ENCODE measurements around the gene PAQR4. TPM values are rescaled to one million over a fixed set of nuclear protein-coding genes. Genes with fewer than 3 reads are reported as not detected.

PAQR4 gene
- total RNA-seq, 4 donors from 2014 or later = 4.7 to 19.2 (median 14.1) TPM

DNA sequence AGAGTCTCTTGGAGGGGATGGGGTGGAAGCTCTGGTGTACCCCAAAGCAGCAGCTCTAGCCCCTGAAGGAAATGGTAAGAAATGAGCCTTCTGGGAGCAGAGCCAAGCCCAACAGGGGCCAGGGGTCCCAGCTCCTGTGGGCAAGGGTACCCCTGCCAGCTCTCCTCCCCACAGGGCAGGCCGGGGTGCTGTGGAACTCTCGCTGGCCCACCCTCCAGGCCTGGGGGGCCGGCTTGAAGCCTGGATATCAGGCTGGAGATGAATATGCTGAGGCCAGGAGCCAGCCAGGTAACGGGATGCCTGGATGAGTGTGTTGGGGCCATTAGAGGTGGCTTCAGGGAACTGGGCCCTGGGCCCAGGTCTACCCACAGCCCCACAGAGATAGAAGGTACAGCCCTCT lies 31.4 kb downstream of the PAQR4 start:
- 94% methylated on average over 4 of the region's 4 CpGs for WGBS

DNA sequence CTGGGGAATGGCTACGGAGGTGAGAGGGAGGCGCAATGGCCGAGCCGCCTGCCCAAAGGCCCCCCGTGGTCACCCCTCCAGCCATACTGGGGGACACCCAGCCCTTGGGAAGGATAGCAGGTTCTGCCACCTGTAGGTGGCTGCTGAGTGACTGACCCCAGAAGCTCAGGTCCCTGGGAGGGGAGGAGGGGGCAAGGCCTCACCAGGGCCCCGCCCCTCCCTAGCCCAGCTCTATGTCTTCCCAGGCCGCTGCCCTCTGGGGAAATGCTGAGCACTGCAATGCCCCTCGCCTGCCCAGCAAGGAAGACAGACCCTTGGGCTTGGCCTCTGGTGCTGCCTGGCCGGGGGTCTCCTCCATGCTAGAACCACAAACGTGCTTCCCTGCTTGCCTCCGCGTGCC lies 32.2 kb downstream of the PAQR4 start:
- Histone ChIP-seq H3K9me3 (no peaks in the 10 kb centered on the region), H3K27me3 (peaks cover 20% of the 10 kb centered on the region), H3K4me1 (peaks cover 10% of the 10 kb centered on the region), H3K4me3 (no peak overlapping the region), H3K27ac (no peak overlapping the region), H3K36me3 (no peaks in the 10 kb centered on the region)
- no peak for DNase-seq (ENCODE audit: low spot score in 2 of 2)
- TF ChIP-seq POLR2A (IDR thresholded peaks at IDR 0.05) (no peak), EP300 (IDR thresholded peaks at IDR 0.05) (no peak), POLR2AphosphoS5 (IDR thresholded peaks at IDR 0.05) (no peak)
- TF ChIP-seq, protein P1, sequence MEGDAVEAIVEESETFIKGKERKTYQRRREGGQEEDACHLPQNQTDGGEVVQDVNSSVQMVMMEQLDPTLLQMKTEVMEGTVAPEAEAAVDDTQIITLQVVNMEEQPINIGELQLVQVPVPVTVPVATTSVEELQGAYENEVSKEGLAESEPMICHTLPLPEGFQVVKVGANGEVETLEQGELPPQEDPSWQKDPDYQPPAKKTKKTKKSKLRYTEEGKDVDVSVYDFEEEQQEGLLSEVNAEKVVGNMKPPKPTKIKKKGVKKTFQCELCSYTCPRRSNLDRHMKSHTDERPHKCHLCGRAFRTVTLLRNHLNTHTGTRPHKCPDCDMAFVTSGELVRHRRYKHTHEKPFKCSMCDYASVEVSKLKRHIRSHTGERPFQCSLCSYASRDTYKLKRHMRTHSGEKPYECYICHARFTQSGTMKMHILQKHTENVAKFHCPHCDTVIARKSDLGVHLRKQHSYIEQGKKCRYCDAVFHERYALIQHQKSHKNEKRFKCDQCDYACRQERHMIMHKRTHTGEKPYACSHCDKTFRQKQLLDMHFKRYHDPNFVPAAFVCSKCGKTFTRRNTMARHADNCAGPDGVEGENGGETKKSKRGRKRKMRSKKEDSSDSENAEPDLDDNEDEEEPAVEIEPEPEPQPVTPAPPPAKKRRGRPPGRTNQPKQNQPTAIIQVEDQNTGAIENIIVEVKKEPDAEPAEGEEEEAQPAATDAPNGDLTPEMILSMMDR (IDR thresholded peaks at IDR 0.05) = no peak
- 74% methylated on average over 5 of the region's 12 CpGs for WGBS

More for the DNA sequence above, 31.4 kb downstream of the PAQR4 start:
- no peak for DNase-seq (ENCODE audit: low spot score in 2 of 2)
- H3K4me3 ChIP-seq = no peak overlapping the region
- H3K4me1 ChIP-seq = peaks cover 14% of the 10 kb centered on the region
- H3K9me3 ChIP-seq = no peaks in the 10 kb centered on the region
- peaks cover 14% of the 10 kb centered on the region for H3K27me3 ChIP-seq
- no peak for TF ChIP-seq POLR2A (IDR thresholded peaks at IDR 0.05)
- no peak for TF ChIP-seq EP300 (IDR thresholded peaks at IDR 0.05)
- TF ChIP-seq POLR2AphosphoS5 (IDR thresholded peaks at IDR 0.05) = no peak
- TF ChIP-seq, protein P1 (IDR thresholded peaks at IDR 0.05) = no peak
- no peaks in the 10 kb centered on the region for H3K36me3 ChIP-seq
- no peak overlapping the region for H3K27ac ChIP-seq

DNA sequence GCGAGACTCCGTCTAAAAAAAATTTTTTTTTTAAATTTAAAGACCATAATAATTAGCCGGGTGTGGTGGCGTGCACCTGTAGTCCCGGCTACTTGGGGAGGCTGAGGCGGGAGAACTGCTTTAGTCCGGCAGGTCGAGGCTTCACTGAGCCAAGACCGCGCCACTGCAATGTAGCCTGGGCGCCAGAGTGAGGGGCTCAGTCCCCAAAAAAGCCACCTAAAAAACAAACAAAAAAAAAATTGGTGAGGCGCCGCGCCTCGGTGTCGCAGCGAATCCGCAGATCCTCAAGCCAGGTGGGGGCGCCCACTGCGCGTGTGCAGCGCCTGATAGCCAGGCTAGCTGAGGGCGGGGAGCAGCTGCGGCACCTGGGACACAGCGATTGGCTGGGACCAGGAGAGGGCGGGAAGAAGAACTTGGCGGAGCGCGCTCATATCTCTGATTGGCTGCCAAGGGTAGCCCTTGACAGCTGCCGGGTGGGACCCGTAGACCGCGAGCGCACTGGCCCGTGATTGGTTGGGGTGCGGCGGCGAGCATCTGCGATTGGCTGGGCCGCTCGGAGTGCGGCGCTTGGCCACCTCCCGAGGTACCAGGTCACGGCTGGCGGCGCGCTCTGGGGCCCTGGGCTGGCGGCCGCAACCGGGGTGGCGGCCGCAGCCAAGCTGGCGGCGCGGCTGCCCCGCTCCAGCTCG lies 34.6 kb downstream of the PAQR4 start:
- Histone ChIP-seq H3K4me3 (peak overlapping the region; percentile 42), H3K4me1 (peaks cover 25% of the 10 kb centered on the region), H3K27ac (no peak overlapping the region), H3K9me3 (no peaks in the 10 kb centered on the region), H3K27me3 (peaks cover 44% of the 10 kb centered on the region), H3K36me3 (no peaks in the 10 kb centered on the region)
- 17% methylated on average over 23 of the region's 58 CpGs for WGBS
- peak; percentile 95 to 98 for DNase-seq (ENCODE audit: low spot score in 2 of 2)
- TF ChIP-seq, protein P1 (IDR thresholded peaks at IDR 0.05) = peak in 1 of 2 donors; percentile 43
- no peak for TF ChIP-seq EP300 (IDR thresholded peaks at IDR 0.05)

DNA sequence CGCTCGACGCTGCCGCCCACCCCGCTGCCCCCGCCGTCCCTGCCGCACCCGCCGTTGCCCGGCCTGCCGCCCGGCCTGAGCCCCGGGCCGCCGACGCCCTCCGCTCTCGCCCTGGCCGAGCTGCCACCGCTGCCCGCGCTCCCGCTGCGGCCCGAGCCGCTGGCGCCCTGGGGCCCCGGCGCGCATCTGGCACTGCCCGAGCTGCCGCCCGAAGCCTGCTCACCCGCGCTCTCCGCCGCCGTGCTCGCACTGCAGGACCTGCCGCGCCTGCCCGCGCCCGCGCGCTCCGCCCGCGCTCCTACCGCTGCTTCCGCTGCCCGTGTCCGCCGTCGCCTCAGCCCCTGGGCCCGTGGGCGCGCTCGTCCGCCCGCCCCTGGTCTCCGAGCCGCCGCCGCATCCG lies 35.2 kb downstream of the PAQR4 start:
- peak overlapping the region; percentile 42 for H3K4me3 ChIP-seq
- TF ChIP-seq POLR2AphosphoS5 (IDR thresholded peaks at IDR 0.05) = no peak
- TF ChIP-seq, protein P1 (IDR thresholded peaks at IDR 0.05) = no peak
- no peak for TF ChIP-seq POLR2A (IDR thresholded peaks at IDR 0.05)
- no peak for TF ChIP-seq EP300 (IDR thresholded peaks at IDR 0.05)
- H3K27me3 ChIP-seq = peaks cover 48% of the 10 kb centered on the region
- WGBS = no CpG with 5 or more reads among the region's 67 CpGs
- no peak overlapping the region for H3K27ac ChIP-seq
- peaks cover 25% of the 10 kb centered on the region for H3K4me1 ChIP-seq
- no peak for DNase-seq (ENCODE audit: low spot score in 2 of 2)
- H3K36me3 ChIP-seq = no peaks in the 10 kb centered on the region
- no peaks in the 10 kb centered on the region for H3K9me3 ChIP-seq

DNA sequence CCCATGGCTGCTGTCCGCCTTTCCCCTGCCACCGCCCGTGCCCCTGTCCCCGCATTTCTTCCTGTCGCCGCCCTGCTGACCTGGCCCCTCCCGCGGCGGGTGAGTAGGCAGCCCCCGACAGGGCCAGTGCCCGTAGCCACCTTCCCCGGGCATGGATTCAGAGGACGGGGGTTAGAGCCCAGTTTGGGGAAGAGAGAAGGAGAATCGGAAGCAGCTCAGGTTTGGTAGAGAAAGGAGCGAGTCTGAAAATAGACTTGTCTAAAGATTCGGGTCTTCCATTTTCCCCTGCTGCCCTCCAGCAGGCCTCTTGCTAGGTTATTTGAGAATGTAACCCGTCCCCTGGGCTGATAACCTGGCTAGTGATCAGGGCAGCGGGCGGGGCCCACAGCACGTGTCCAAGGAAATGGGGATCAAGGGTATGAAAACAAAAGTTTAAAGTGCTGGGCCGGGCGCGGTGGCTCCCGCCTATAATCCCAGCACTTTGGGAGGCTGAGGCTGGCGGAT lies 35.7 kb downstream of the PAQR4 start:
- H3K27me3 ChIP-seq = peaks cover 52% of the 10 kb centered on the region
- TF ChIP-seq POLR2A (IDR thresholded peaks at IDR 0.05) (no peak), POLR2AphosphoS5 (IDR thresholded peaks at IDR 0.05) (no peak), EP300 (IDR thresholded peaks at IDR 0.05) (no peak)
- TF ChIP-seq, protein P1 (IDR thresholded peaks at IDR 0.05) = no peak
- H3K4me1 ChIP-seq = peaks cover 25% of the 10 kb centered on the region
- H3K27ac ChIP-seq = no peak overlapping the region
- no peak for DNase-seq (ENCODE audit: low spot score in 2 of 2)
- WGBS = 4% methylated on average over 12 of the region's 25 CpGs
- peak overlapping the region; percentile 42 for H3K4me3 ChIP-seq
- H3K9me3 ChIP-seq = no peaks in the 10 kb centered on the region
- no peaks in the 10 kb centered on the region for H3K36me3 ChIP-seq
